Liver (tissue), 9 donors: ENCODE data around the gene TSHZ2. TPM values are rescaled to one million over a fixed set of nuclear protein-coding genes. Genes with fewer than 3 reads are reported as not detected.
"Not testable (repeated sequence)": the region's sequence is repeated elsewhere in the genome, so short reads cannot be mapped to it uniquely, and the experiment has no call there.

ENCODE experiments used
- DNase-seq: peaks from one replicate; pipeline ENCODE4 v3.0.0-alpha.2; 2017; ENCODE audit warnings: low spot score
- H3K27ac ChIP-seq, 2 donors: one replicate each; pipeline ENCODE4 v1.7.0; 2013; ENCODE audit warnings: inconsistent platforms in 2 of 2, low read length in 2 of 2, control low read depth in 1 of 2, low read depth in 1 of 2, mild to moderate bottlenecking in 1 of 2
- H3K27me3 ChIP-seq, 4 donors: one replicate each; pipeline versions ENCODE4 v1.6.1 to v1.7.0; 2013; ENCODE audit warnings: low read length in 3 of 4, inconsistent platforms in 1 of 4, mild to moderate bottlenecking in 1 of 4, moderate library complexity in 1 of 4; ENCODE audit not compliant: control insufficient read depth in 4 of 4, insufficient read depth in 4 of 4
- H3K36me3 ChIP-seq, 4 donors: one replicate each; pipeline versions ENCODE4 v1.6.1 to v1.7.0; 2013; ENCODE audit warnings: low read length in 3 of 4, mild to moderate bottlenecking in 3 of 4, low read depth in 1 of 4, moderate library complexity in 1 of 4; ENCODE audit not compliant: control insufficient read depth in 4 of 4, insufficient read depth in 3 of 4
- H3K4me1 ChIP-seq, 4 donors: one replicate each; pipeline versions ENCODE4 v1.6.1 to v1.7.0; 2013; ENCODE audit warnings: low read length in 3 of 4, mild to moderate bottlenecking in 3 of 4, moderate library complexity in 1 of 4; ENCODE audit not compliant: control insufficient read depth in 4 of 4, insufficient read depth in 4 of 4
- H3K4me3 ChIP-seq, 3 donors: one replicate each; pipeline versions ENCODE4 v1.6.1 to v1.7.0; 2013; ENCODE audit warnings: low read length in 3 of 3, control low read depth in 1 of 3, low read depth in 1 of 3, mild to moderate bottlenecking in 1 of 3
- H3K9ac ChIP-seq, 2 donors: one replicate each; pipeline ENCODE4 v1.7.0; 2013; ENCODE audit warnings: low read length in 2 of 2, mild to moderate bottlenecking in 2 of 2, moderate library complexity in 2 of 2, control low read depth in 1 of 2, low read depth in 1 of 2
- H3K9me3 ChIP-seq, 4 donors: one replicate each; pipeline versions ENCODE4 v1.6.1 to v1.7.0; 2013; ENCODE audit warnings: low read length in 3 of 4; ENCODE audit not compliant: control insufficient read depth in 4 of 4
- EGR1 ChIP-seq, 2 donors: IDR thresholded peaks; 2 replicates each; pipeline ENCODE4 v1.6.1; 2016 to 2018; ENCODE audit warnings: antibody characterized with exemption in 2 of 2, low read depth in 2 of 2
- FOXA1 ChIP-seq: IDR thresholded peaks from 2 replicates; pipeline ENCODE4 v1.6.1; 2016; ENCODE audit warnings: antibody characterized with exemption
- FOXA2 ChIP-seq: IDR thresholded peaks from 2 replicates; pipeline ENCODE4 v1.6.1; 2016; ENCODE audit warnings: antibody characterized with exemption
- GABPA ChIP-seq, 2 donors: IDR thresholded peaks in 1 of 2; conservative IDR thresholded peaks in 1 of 2; 2 replicates each; pipeline ENCODE4 v1.6.1; 2016; ENCODE audit warnings: antibody characterized with exemption in 2 of 2, mild to moderate bottlenecking in 1 of 2, moderate library complexity in 1 of 2
- HNF4A ChIP-seq, 2 donors: conservative IDR thresholded peaks; 2 replicates each; pipeline ENCODE4 v1.6.1; 2016; ENCODE audit warnings: antibody characterized with exemption in 2 of 2, mild to moderate bottlenecking in 2 of 2
- JUND ChIP-seq, 2 donors: IDR thresholded peaks; 2 replicates each; pipeline ENCODE4 v1.6.1; 2016; ENCODE audit warnings: antibody characterized with exemption in 2 of 2
- NR2F2 ChIP-seq: IDR thresholded peaks from 2 replicates; pipeline ENCODE4 v1.6.1; 2016; ENCODE audit warnings: antibody characterized with exemption
- RAD21 ChIP-seq, 2 donors: IDR thresholded peaks; 2 replicates each; pipeline ENCODE4 v1.6.1; 2016; ENCODE audit warnings: antibody characterized with exemption in 2 of 2, mild to moderate bottlenecking in 2 of 2
- SP1 ChIP-seq: IDR thresholded peaks from 2 replicates; pipeline ENCODE4 v1.6.1; 2018; ENCODE audit warnings: antibody characterized with exemption, mild to moderate bottlenecking
- TAF1 ChIP-seq: conservative IDR thresholded peaks from 2 replicates; pipeline ENCODE4 v1.6.1; 2016; ENCODE audit warnings: antibody characterized with exemption, mild to moderate bottlenecking
- YY1 ChIP-seq: IDR thresholded peaks from 2 replicates; pipeline ENCODE4 v1.6.1; 2016; ENCODE audit warnings: antibody characterized with exemption, mild to moderate bottlenecking
- WGBS: extraction: QIAGEN DNeasy Blood & Tissue Kit; methylation state at CpG from one replicate; pipeline ENCODE4 v1.1.7; 2013; 5-methylcytosine and 5-hydroxymethylcytosine counted together
- polyA plus RNA-seq, 2 donors: library from polyadenylated mRNA; stranded (reverse) in 1 of 2; unstranded in 1 of 2; fragments of 200-250 nt in 1 of 2; fragments of >200 nt in 1 of 2; fragmentation: Nextera tagmentation in 1 of 2; extraction: Ambion mirVana in 1 of 2; gene quantifications; one replicate each; pipeline versions ENCODE4 v1.2.1 to v1.2.3, GENCODE V29; 2013 to 2015
- total RNA-seq, 2 donors: library from RNA; depleted of rRNA; stranded (reverse); fragments of >200 nt; gene quantifications; one replicate each; pipeline ENCODE4 v1.2.3, GENCODE V29; 2014
- TF ChIP-seq, protein P1 (sequence below): IDR thresholded peaks from 2 replicates; pipeline ENCODE4 v1.6.1; 2016; ENCODE audit warnings: antibody characterized with exemption
- TF ChIP-seq, protein P2 (sequence below): IDR thresholded peaks from 2 replicates; pipeline ENCODE4 v1.6.1; 2016; ENCODE audit warnings: antibody characterized with exemption
- TF ChIP-seq, protein P3 (sequence below): fragments of 150-350 bp; IDR thresholded peaks from 2 replicates; pipeline ENCODE4 v1.5.1; 2017; ENCODE audit warnings: improper control_type of control experiment, low read depth, low read length; ENCODE audit not compliant: missing input control
- TF ChIP-seq, protein P4 (sequence below): IDR thresholded peaks from 2 replicates; pipeline ENCODE4 v1.6.1; 2016; ENCODE audit warnings: antibody characterized with exemption, mild to moderate bottlenecking
- donor health status: healthy.
- donor health status: healthy.
- donor health status: healthy.
- donor health status: healthy.
- donor health status: healthy.

Gene TSHZ2
- total and polyA plus RNA-seq, 4 donors = 2.9 to 11.3 (median 7.8) TPM

DNA sequence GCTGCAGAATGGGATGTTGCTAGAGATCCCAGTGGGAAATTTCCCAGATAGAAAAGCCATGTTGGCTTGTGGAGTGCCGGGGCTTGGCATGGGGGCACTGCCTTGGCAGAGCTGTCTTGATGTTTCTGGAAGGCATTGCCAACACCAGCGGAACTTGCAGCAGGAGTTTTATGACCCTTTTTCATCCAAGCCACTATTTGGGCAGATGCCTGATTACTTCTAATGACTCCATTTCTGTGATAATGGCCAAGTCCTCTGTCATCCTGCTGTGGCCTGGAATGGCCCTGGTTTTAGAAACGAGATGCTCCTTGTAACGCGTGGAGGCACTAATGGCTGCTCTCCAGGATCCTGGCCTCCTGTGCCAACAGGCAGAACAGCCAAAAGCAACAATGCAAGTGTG, 392.5 kb downstream of the TSHZ2 start (continued):
- TF ChIP-seq FOXA2 = no peak
- TF ChIP-seq FOXA1 = no peak

DNA sequence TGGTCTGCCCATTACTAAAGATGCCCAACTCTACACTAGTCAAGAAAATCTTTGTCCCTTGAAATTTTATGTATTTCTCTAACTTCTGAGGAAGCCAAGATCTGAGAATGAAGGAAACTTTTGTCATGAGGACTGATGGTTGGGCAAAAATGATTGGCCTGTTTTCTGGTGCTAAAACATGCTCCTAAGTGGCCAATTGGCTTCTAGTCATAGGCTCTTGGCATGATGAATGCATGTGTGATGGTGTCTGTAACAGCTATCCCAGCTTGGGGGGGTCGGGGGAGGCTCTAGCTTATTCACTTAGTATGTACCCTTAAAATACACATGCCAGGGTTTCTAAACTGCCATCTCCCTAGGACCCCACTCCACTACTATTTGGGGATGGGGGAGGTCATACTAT, 392.9 kb downstream of the TSHZ2 start:
- Histone ChIP-seq H3K4me3 (no peak overlapping the region), H3K9ac (no peak overlapping the region), H3K4me1 (no peaks in the 10 kb centered on the region), H3K9me3 (no peaks in the 10 kb centered on the region), H3K27ac (no peak overlapping the region), H3K27me3 (no peaks in the 10 kb centered on the region), H3K36me3 (no peaks in the 10 kb centered on the region)
- TF ChIP-seq JUND (IDR thresholded peaks at IDR 0.05) = no peak
- TF ChIP-seq GABPA (IDR thresholded peaks at IDR 0.05 in 1 of 2, conservative IDR thresholded peaks at IDR 0.05 in 1 of 2) = no peak
- TF ChIP-seq YY1 = no peak
- no peak for TF ChIP-seq TAF1
- TF ChIP-seq FOXA1 = no peak
- no peak for TF ChIP-seq SP1
- no peak for TF ChIP-seq HNF4A (conservative IDR thresholded peaks at IDR 0.05)
- TF ChIP-seq RAD21 (IDR thresholded peaks at IDR 0.05) = no peak
- TF ChIP-seq, protein P1, sequence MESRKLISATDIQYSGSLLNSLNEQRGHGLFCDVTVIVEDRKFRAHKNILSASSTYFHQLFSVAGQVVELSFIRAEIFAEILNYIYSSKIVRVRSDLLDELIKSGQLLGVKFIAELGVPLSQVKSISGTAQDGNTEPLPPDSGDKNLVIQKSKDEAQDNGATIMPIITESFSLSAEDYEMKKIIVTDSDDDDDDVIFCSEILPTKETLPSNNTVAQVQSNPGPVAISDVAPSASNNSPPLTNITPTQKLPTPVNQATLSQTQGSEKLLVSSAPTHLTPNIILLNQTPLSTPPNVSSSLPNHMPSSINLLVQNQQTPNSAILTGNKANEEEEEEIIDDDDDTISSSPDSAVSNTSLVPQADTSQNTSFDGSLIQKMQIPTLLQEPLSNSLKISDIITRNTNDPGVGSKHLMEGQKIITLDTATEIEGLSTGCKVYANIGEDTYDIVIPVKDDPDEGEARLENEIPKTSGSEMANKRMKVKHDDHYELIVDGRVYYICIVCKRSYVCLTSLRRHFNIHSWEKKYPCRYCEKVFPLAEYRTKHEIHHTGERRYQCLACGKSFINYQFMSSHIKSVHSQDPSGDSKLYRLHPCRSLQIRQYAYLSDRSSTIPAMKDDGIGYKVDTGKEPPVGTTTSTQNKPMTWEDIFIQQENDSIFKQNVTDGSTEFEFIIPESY = no peak
- TF ChIP-seq NR2F2 = no peak
- TF ChIP-seq FOXA2 = no peak
- TF ChIP-seq, protein P2, sequence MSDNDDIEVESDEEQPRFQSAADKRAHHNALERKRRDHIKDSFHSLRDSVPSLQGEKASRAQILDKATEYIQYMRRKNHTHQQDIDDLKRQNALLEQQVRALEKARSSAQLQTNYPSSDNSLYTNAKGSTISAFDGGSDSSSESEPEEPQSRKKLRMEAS = no peak
- 83% methylated on average over 1 of the region's 1 CpG for WGBS
- no peak for DNase-seq

DNA sequence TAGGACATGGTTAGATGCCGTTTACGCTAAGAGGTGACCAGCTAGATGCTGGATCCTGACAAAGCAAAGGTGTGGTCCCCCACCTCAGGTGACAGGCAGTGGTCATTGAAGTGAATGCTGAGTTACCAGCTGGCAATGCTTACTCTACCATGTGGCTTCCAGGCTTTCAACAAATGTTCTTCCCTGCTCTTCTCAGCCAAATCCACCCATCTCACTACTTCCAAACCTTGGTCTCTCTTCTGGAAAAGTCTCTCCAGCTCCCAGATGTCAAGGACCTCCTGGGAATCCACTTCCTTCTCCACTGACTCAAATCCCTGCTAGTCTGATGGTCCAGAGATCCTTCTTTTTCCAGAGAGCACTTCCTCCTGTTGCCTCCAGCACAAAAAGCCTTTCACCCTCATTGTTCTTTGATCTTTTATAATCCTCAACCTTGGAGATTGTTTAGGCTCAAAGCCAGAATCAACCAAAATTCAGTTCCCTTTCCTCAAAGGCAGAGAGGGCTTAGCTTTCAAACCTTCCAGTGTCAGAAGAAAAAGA, 393.4 kb downstream of the TSHZ2 start:
- no peaks in the 10 kb centered on the region for H3K4me1 ChIP-seq
- no peak overlapping the region for H3K4me3 ChIP-seq
- no peaks in the 10 kb centered on the region for H3K36me3 ChIP-seq
- no peak overlapping the region for H3K27ac ChIP-seq
- no peaks in the 10 kb centered on the region for H3K27me3 ChIP-seq
- TF ChIP-seq TAF1 = no peak
- TF ChIP-seq HNF4A (conservative IDR thresholded peaks at IDR 0.05) = no peak
- TF ChIP-seq RAD21 (IDR thresholded peaks at IDR 0.05) = no peak
- no peak for TF ChIP-seq YY1
- TF ChIP-seq, protein P3, sequence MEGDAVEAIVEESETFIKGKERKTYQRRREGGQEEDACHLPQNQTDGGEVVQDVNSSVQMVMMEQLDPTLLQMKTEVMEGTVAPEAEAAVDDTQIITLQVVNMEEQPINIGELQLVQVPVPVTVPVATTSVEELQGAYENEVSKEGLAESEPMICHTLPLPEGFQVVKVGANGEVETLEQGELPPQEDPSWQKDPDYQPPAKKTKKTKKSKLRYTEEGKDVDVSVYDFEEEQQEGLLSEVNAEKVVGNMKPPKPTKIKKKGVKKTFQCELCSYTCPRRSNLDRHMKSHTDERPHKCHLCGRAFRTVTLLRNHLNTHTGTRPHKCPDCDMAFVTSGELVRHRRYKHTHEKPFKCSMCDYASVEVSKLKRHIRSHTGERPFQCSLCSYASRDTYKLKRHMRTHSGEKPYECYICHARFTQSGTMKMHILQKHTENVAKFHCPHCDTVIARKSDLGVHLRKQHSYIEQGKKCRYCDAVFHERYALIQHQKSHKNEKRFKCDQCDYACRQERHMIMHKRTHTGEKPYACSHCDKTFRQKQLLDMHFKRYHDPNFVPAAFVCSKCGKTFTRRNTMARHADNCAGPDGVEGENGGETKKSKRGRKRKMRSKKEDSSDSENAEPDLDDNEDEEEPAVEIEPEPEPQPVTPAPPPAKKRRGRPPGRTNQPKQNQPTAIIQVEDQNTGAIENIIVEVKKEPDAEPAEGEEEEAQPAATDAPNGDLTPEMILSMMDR = no peak
- TF ChIP-seq FOXA1 = no peak
- TF ChIP-seq SP1 = no peak
- TF ChIP-seq EGR1 (IDR thresholded peaks at IDR 0.05; ENCODE audit: low read depth in 2 of 2) = no peak
- no peak for TF ChIP-seq GABPA (IDR thresholded peaks at IDR 0.05 in 1 of 2, conservative IDR thresholded peaks at IDR 0.05 in 1 of 2)
- no peak for TF ChIP-seq JUND (IDR thresholded peaks at IDR 0.05)
- TF ChIP-seq, protein P2 = no peak
- no peak for TF ChIP-seq FOXA2
- no peak for TF ChIP-seq NR2F2
- TF ChIP-seq, protein P4, sequence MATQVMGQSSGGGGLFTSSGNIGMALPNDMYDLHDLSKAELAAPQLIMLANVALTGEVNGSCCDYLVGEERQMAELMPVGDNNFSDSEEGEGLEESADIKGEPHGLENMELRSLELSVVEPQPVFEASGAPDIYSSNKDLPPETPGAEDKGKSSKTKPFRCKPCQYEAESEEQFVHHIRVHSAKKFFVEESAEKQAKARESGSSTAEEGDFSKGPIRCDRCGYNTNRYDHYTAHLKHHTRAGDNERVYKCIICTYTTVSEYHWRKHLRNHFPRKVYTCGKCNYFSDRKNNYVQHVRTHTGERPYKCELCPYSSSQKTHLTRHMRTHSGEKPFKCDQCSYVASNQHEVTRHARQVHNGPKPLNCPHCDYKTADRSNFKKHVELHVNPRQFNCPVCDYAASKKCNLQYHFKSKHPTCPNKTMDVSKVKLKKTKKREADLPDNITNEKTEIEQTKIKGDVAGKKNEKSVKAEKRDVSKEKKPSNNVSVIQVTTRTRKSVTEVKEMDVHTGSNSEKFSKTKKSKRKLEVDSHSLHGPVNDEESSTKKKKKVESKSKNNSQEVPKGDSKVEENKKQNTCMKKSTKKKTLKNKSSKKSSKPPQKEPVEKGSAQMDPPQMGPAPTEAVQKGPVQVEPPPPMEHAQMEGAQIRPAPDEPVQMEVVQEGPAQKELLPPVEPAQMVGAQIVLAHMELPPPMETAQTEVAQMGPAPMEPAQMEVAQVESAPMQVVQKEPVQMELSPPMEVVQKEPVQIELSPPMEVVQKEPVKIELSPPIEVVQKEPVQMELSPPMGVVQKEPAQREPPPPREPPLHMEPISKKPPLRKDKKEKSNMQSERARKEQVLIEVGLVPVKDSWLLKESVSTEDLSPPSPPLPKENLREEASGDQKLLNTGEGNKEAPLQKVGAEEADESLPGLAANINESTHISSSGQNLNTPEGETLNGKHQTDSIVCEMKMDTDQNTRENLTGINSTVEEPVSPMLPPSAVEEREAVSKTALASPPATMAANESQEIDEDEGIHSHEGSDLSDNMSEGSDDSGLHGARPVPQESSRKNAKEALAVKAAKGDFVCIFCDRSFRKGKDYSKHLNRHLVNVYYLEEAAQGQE = no peak
- no peak for DNase-seq
- no peak overlapping the region for H3K9ac ChIP-seq
- 97% methylated on average over 2 of the region's 2 CpGs for WGBS
- H3K9me3 ChIP-seq = no peaks in the 10 kb centered on the region

DNA sequence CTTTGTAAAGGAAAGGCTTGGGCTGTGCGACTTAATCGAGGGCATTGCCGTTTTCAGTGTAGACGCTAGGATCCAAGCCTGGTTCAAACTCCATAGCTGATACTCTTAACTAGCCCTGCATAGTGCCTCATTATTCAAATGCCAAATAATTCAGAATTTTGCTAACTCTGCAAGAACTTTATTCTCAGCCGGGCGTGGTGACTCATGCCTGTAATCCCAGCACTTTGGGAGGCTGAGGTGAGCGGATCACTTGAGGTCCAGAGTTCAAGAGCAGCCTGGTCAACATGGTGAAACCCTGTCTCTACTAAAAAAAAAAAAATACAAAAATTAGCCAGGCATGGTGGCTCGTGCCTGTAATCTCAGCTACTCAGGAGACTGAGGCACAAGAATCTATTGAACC, 394.8 kb downstream of the TSHZ2 start:
- WGBS = 94% methylated on average over 8 of the region's 8 CpGs
- not testable (repeated sequence) for H3K9me3 ChIP-seq, H3K27me3 ChIP-seq, H3K36me3 ChIP-seq, H3K4me3 ChIP-seq, H3K4me1 ChIP-seq, DNase-seq, H3K27ac ChIP-seq, H3K9ac ChIP-seq
